ENCODE data around the gene SYCE3. TPM values are rescaled to one million over a fixed set of nuclear protein-coding genes. Genes with fewer than 3 reads are reported as not detected.

The SYCE3 gene
- total RNA-seq, 2 experiments from 2014 or later, result not detected

- Histone ChIP-seq H3K4me1 (ENCODE audit: insufficient read depth, low read length, poor library complexity, severe bottlenecking) (peaks cover 35% of the 10 kb centered on the region), H3K9me2 (ENCODE audit: insufficient read depth, low read length) (no peaks in the 10 kb centered on the region), H4K20me1 (ENCODE audit: insufficient read depth, low read length) (no peaks in the 10 kb centered on the region), H3K36me3 (ENCODE audit: insufficient read depth, low read length) (no peaks in the 10 kb centered on the region), H3K4me2 (ENCODE audit: low read length) (no peak overlapping the region), H2AFZ (ENCODE audit: low read length) (no peak overlapping the region), H3K9me3 (ENCODE audit: low read length) (no peaks in the 10 kb centered on the region), H3K79me2 (ENCODE audit: insufficient read depth, low read depth, low read length) (no peaks in the 10 kb centered on the region), H3K4me3 (ENCODE audit: low read depth, low read length, poor library complexity, severe bottlenecking) (no peak overlapping the region), H3K27ac (ENCODE audit: low read depth, low read length, poor library complexity, severe bottlenecking) (no peak overlapping the region)
- no peak for DNase-seq (ENCODE audit: low spot score)
- no TSS peak for BruUV-seq (replicated peaks)
- CTCF ChIA-PET (ENCODE audit: unreplicated experiment), result interaction anchor here (0.9 kb wide), 1 partner anchor 16 kb away, joined by 5 read pairs; the partner anchor contains the start of gene SYCE3
- intact Hi-C loops (cut with micrococcal nuclease; ENCODE audit: unreplicated experiment), result no loop called here
- TF ChIP-seq, protein P1, sequence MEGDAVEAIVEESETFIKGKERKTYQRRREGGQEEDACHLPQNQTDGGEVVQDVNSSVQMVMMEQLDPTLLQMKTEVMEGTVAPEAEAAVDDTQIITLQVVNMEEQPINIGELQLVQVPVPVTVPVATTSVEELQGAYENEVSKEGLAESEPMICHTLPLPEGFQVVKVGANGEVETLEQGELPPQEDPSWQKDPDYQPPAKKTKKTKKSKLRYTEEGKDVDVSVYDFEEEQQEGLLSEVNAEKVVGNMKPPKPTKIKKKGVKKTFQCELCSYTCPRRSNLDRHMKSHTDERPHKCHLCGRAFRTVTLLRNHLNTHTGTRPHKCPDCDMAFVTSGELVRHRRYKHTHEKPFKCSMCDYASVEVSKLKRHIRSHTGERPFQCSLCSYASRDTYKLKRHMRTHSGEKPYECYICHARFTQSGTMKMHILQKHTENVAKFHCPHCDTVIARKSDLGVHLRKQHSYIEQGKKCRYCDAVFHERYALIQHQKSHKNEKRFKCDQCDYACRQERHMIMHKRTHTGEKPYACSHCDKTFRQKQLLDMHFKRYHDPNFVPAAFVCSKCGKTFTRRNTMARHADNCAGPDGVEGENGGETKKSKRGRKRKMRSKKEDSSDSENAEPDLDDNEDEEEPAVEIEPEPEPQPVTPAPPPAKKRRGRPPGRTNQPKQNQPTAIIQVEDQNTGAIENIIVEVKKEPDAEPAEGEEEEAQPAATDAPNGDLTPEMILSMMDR (conservative IDR thresholded peaks at IDR 0.05; ENCODE audit: low read length), result no peak
- TF ChIP-seq EZH2phosphoT487 (IDR thresholded peaks at IDR 0.05; ENCODE audit: borderline replicate concordance, low read depth, low read length), result no peak
- POLR2A ChIA-PET, result interaction anchor here (0.5 to 1.8 kb wide), 2 partner anchors 8 to 14 kb away, joined by 3 to 9 read pairs; no protein-coding TSS in a partner anchor
Observed at GRCh38 chr22:50547263-50547985, 15.3 kb downstream of the SYCE3 start.

DNA sequence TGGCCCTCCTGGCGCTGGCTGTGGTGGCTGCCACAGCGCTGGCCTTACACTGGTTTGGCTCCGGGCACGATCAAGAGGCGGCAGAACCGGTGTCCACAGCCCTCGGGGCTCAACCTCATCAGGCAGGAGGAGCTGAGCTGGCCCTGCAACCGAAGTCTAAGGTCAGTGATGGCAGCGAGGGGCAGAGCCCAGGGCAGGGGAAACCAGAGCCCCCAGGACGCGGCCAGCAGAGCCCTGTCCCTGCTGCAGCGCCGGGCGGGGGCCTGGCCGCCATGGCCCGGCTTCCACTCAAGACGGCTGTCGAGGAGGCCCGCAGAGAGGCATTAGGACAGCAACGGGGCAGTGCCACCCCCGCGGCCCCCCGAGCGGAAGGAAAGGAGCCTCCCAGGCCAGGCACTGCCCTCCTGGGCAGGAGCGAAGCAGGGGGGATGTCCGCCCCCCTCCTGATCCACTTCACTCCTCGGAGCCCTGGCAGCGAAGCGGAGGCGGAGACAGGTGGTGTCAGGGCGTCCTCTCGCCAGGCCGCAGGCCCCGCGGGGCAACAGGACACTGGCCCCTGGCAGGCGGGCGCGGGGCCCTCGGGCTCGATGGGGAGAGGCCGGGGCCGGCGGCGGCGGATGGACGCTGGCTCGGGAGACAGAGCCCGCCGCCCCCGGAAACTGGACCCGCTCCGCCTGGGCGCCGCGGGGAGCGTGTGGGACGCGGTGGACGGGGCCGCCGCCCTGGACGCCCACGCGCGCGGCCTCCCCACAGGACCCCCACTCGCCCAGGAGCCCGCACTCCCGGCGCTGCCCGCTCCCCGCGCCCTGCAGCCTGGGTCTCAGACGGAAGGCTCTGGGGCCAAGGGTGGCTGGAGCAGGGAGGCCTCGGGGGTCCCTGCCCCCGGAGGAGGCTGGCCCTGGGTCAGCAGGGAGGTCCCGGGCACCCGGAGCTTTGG lies 16.1 kb downstream of the SYCE3 start:
- intact Hi-C loops (cut with micrococcal nuclease; ENCODE audit: unreplicated experiment), result no loop called here
- CTCF ChIA-PET (ENCODE audit: unreplicated experiment), result interaction anchor here (0.9 kb wide), 1 partner anchor 16 kb away, joined by 5 read pairs; the partner anchor contains the start of gene SYCE3
- no peaks in the 10 kb centered on the region for H4K20me1 ChIP-seq (ENCODE audit: insufficient read depth, low read length)
- no peak overlapping the region for H3K4me2 ChIP-seq (ENCODE audit: low read length)
- no peak for TF ChIP-seq EZH2phosphoT487 (IDR thresholded peaks at IDR 0.05; ENCODE audit: borderline replicate concordance, low read depth, low read length)
- TF ChIP-seq, protein P1 (conservative IDR thresholded peaks at IDR 0.05; ENCODE audit: low read length), result no peak
- H2AFZ ChIP-seq (ENCODE audit: low read length), result no peak overlapping the region
- H3K36me3 ChIP-seq (ENCODE audit: insufficient read depth, low read length), result no peaks in the 10 kb centered on the region
- no TSS peak for BruUV-seq (replicated peaks)
- H3K27ac ChIP-seq (ENCODE audit: low read depth, low read length, poor library complexity, severe bottlenecking), result no peak overlapping the region
- H3K4me3 ChIP-seq (ENCODE audit: low read depth, low read length, poor library complexity, severe bottlenecking), result no peak overlapping the region
- H3K79me2 ChIP-seq (ENCODE audit: insufficient read depth, low read depth, low read length), result no peaks in the 10 kb centered on the region
- POLR2A ChIA-PET, result interaction anchor here (1.8 kb wide), 1 partner anchor 7 kb away, joined by 9 read pairs; no protein-coding TSS in a partner anchor
- DNase-seq (ENCODE audit: low spot score), result no peak
- H3K4me1 ChIP-seq (ENCODE audit: insufficient read depth, low read length, poor library complexity, severe bottlenecking), result peaks cover 36% of the 10 kb centered on the region
- H3K9me2 ChIP-seq (ENCODE audit: insufficient read depth, low read length), result no peaks in the 10 kb centered on the region
- H3K9me3 ChIP-seq (ENCODE audit: low read length), result no peaks in the 10 kb centered on the region

All from OCI-LY7 (cell line).